HepG2 (cell line): ENCODE results near the gene CLEC3A. TPM values are rescaled to one million over a fixed set of nuclear protein-coding genes. Genes with fewer than 3 reads are reported as not detected.
A peak's percentile ranks its signal among the peaks of the same experiment; 100 is the strongest.

Source experiments
- CBX1 ChIP-seq: IDR thresholded peaks from one replicate; pipeline ENCODE4 v1.6.1; 2016; ENCODE audit warnings: antibody characterized with exemption, low read depth
- CBX5 ChIP-seq: sonication (generic); formaldehyde crosslinking; IDR thresholded peaks from 2 replicates; pipeline ENCODE4 v1.4.0; 2020; ENCODE audit warnings: missing genetic modification reagents, borderline replicate concordance
- GATA4 ChIP-seq: sonication (generic); IDR thresholded peaks from 2 replicates; pipeline ENCODE4 v1.6.1; 2016; ENCODE audit warnings: antibody characterized with exemption, low read depth, borderline replicate concordance
- HNF4A ChIP-seq: sonication (generic); formaldehyde crosslinking; IDR thresholded peaks from 2 replicates; pipeline ENCODE4 v1.4.0; 2020; ENCODE audit warnings: missing genetic modification reagents
- HNRNPLL ChIP-seq: fragments of 200-400 bp; formaldehyde crosslinking; IDR thresholded peaks from 2 replicates; pipeline ENCODE4 v1.6.1; 2017; ENCODE audit warnings: mild to moderate bottlenecking, low read depth, low read length; ENCODE audit not compliant: poor library complexity, severe bottlenecking
- HOXA3 ChIP-seq: sonication (generic); formaldehyde crosslinking; IDR thresholded peaks from 2 replicates; pipeline ENCODE4 v1.5.0; 2020; ENCODE audit warnings: missing genetic modification reagents
- HOXA5 ChIP-seq: sonication (generic); formaldehyde crosslinking; IDR thresholded peaks from 2 replicates; pipeline ENCODE4 v1.4.0; 2020; ENCODE audit warnings: missing genetic modification reagents
- NFYC ChIP-seq: IDR thresholded peaks from 2 replicates; pipeline ENCODE4 v1.6.1; 2016; ENCODE audit warnings: missing genetic modification reagents, missing compliant biosample characterization
- PHB2 ChIP-seq: fragments of 450-650 bp; IDR thresholded peaks from 2 replicates; pipeline ENCODE4 v1.6.1; 2018; ENCODE audit not compliant: partially characterized antibody
- RAD21 ChIP-seq: fragments of 450-650 bp; formaldehyde crosslinking; IDR thresholded peaks from 2 replicates; pipeline ENCODE4 v1.5.0; 2020; ENCODE audit warnings: mild to moderate bottlenecking
- REPIN1 ChIP-seq: sonication (generic); formaldehyde crosslinking; IDR thresholded peaks from 2 replicates; pipeline ENCODE4 v1.8.0; 2022; ENCODE audit warnings: missing genetic modification reagents, low read depth, mild to moderate bottlenecking, borderline replicate concordance
- RFX5 ChIP-seq: IDR thresholded peaks from 2 replicates; pipeline ENCODE4 v1.6.1; 2011; ENCODE audit warnings: low read depth, low read length, improper control_type of control experiment
- SNAPC4 ChIP-seq: sonication (generic); formaldehyde crosslinking; IDR thresholded peaks from 2 replicates; pipeline ENCODE4 v1.4.0; 2020; ENCODE audit warnings: mild to moderate bottlenecking, missing genetic modification reagents
- SOX5 ChIP-seq: IDR thresholded peaks from 2 replicates; pipeline ENCODE4 v1.6.1; 2016; ENCODE audit warnings: borderline replicate concordance
- THAP11 ChIP-seq: IDR thresholded peaks from 2 replicates; pipeline ENCODE4 v1.6.1; 2016; ENCODE audit warnings: missing biosample characterization, missing genetic modification reagents
- ZMYM4 ChIP-seq: sonication (generic); formaldehyde crosslinking; IDR thresholded peaks from 2 replicates; pipeline ENCODE4 v1.8.1; 2023; ENCODE audit warnings: mild to moderate bottlenecking, missing genetic modification reagents
- ZNF644 ChIP-seq: IDR thresholded peaks from 2 replicates; pipeline ENCODE4 v1.6.1; 2016; ENCODE audit warnings: low read depth
- ZNF75D ChIP-seq: sonication (generic); formaldehyde crosslinking; IDR thresholded peaks from 2 replicates; pipeline ENCODE4 v1.8.1; 2023; ENCODE audit warnings: missing genetic modification reagents, mild to moderate bottlenecking, borderline replicate concordance
- ZNF781 ChIP-seq: sonication (generic); formaldehyde crosslinking; IDR thresholded peaks from 2 replicates; pipeline ENCODE4 v1.5.1; 2020; ENCODE audit warnings: borderline replicate concordance, mild to moderate bottlenecking, missing genetic modification reagents; ENCODE audit errors: not compliant biosample characterization
- polyA plus RNA-seq, 8 experiments: library from polyadenylated mRNA; depleted of rRNA in 3 of 8; stranded (reverse) in 7 of 8; unstranded in 1 of 8; fragments of >200 nt; fragmentation: Illumina TruSeq in 4 of 8; extraction: Trizol in 4 of 8; gene quantifications; 2 replicates each; pipeline versions ENCODE4 v1.2.1 to v1.2.3, GENCODE V29; 2011 to 2016; ENCODE audit warnings: low read depth in 4 of 8, missing spikeins in 1 of 8, mixed read lengths in 1 of 8; ENCODE audit not compliant: insufficient read depth in 1 of 8
- total RNA-seq, 5 experiments: library from RNA; depleted of rRNA; stranded (reverse); fragments of >200 nt; fragmentation: Illumina TruSeq; extraction: Trizol; gene quantifications; 2 replicates each; pipeline ENCODE4 v1.2.3, GENCODE V29; 2016; ENCODE audit warnings: low read depth in 1 of 5
- TF ChIP-seq, protein P1 (sequence below): IDR thresholded peaks from 2 replicates; pipeline ENCODE4 v1.6.1; 2016; ENCODE audit warnings: low read depth, borderline replicate concordance
- TF ChIP-seq, protein P2 (sequence below): sonication (generic); formaldehyde crosslinking; IDR thresholded peaks from 2 replicates; pipeline ENCODE4 v1.4.0; 2020; ENCODE audit warnings: missing genetic modification reagents
- TF ChIP-seq, protein P3 (sequence below): sonication (generic); formaldehyde crosslinking; IDR thresholded peaks from 2 replicates; pipeline ENCODE4 v1.4.0; 2020; ENCODE audit warnings: missing genetic modification reagents

Gene CLEC3A
- total and polyA plus RNA-seq, 2 of the 13 experiments (the other 11 are each of a cell fraction or from before 2014, with no cell fraction given) = not detected

- TF ChIP-seq SOX5 (no peak), THAP11 (CRISPR knock-in tag) (0 out of 2 replicates have a peak, but pooled peaks have one; percentile 30), CBX5 (CRISPR knock-in tag) (peak; percentile 52; the same call in 1 of the 2 replicates), REPIN1 (CRISPR knock-in tag) (peak; percentile 54; the same call in 1 of the 2 replicates), ZNF644 (CRISPR knock-in tag) (0 out of 2 replicates have a peak, but pooled peaks have one; percentile 32), SNAPC4 (CRISPR knock-in tag) (0 out of 2 replicates have a peak, but pooled peaks have one; percentile 65), HNRNPLL (no peak), RFX5 (peak; percentile 79; the same call in 1 of the 2 replicates), NFYC (peak; percentile 78), ZNF75D (CRISPR knock-in tag) (no peak), HOXA3 (CRISPR knock-in tag) (no peak), HNF4A (CRISPR knock-in tag) (no peak), ZMYM4 (peak; percentile 54; the same call in 1 of the 2 replicates), PHB2 (no peak), HOXA5 (peak; percentile 80; the same call in 1 of the 2 replicates), CBX1 (peak; percentile 24), ZNF781 (CRISPR knock-in tag) (no peak), RAD21 (CRISPR knock-in tag) (peak; percentile 82), GATA4 (no peak)
- TF ChIP-seq, protein P1, sequence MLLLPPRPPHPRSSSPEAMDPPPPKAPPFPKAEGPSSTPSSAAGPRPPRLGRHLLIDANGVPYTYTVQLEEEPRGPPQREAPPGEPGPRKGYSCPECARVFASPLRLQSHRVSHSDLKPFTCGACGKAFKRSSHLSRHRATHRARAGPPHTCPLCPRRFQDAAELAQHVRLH (CRISPR knock-in tag) = 0 out of 2 replicates have a peak, but pooled peaks have one; percentile 38
- TF ChIP-seq, protein P2, sequence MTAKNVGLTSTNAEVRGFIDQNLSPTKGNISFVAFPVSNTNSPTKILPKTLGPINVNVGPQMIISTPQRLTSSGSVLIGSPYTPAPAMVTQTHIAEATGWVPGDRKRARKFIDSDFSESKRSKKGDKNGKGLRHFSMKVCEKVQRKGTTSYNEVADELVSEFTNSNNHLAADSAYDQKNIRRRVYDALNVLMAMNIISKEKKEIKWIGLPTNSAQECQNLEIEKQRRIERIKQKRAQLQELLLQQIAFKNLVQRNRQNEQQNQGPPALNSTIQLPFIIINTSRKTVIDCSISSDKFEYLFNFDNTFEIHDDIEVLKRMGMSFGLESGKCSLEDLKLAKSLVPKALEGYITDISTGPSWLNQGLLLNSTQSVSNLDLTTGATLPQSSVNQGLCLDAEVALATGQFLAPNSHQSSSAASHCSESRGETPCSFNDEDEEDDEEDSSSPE (CRISPR knock-in tag) = no peak
- TF ChIP-seq, protein P3, sequence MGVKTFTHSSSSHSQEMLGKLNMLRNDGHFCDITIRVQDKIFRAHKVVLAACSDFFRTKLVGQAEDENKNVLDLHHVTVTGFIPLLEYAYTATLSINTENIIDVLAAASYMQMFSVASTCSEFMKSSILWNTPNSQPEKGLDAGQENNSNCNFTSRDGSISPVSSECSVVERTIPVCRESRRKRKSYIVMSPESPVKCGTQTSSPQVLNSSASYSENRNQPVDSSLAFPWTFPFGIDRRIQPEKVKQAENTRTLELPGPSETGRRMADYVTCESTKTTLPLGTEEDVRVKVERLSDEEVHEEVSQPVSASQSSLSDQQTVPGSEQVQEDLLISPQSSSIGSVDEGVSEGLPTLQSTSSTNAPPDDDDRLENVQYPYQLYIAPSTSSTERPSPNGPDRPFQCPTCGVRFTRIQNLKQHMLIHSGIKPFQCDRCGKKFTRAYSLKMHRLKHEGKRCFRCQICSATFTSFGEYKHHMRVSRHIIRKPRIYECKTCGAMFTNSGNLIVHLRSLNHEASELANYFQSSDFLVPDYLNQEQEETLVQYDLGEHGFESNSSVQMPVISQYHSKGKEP (CRISPR knock-in tag) = no peak
Measured at GRCh38 chr16:78002915-78003538, 19.3 kb upstream of the CLEC3A start (continued).
